Kidney (tissue), 14 donors: Measurements from ENCODE around the gene ZNF438. TPM values are rescaled to one million over a fixed set of nuclear protein-coding genes. Genes with fewer than 3 reads are reported as not detected.

Source experiments
- DNase-seq, 5 donors: peaks; one replicate each; pipeline ENCODE4 v3.0.0-alpha.2; 2013 to 2020
- FAIRE-seq: peaks from 2 replicates; lab custom pipeline; 2012; peaks lifted over from hg19 to GRCh38; lab: Jason Lieb, UNC
- H3K27ac ChIP-seq, 2 donors: one replicate each; pipeline ENCODE4 v1.7.0; 2013; ENCODE audit warnings: low read depth in 2 of 2, low read length in 2 of 2, inconsistent platforms in 1 of 2
- H3K27me3 ChIP-seq: one replicate; pipeline ENCODE4 v1.7.1; 2013; ENCODE audit warnings: low read length, inconsistent platforms; ENCODE audit not compliant: control insufficient read depth, insufficient read depth
- H3K36me3 ChIP-seq, 3 donors: one replicate each; pipeline versions ENCODE4 v1.7.0 to v1.7.1; 2013; ENCODE audit warnings: low read length in 3 of 3, control low read depth in 1 of 3, inconsistent platforms in 1 of 3; ENCODE audit not compliant: insufficient read depth in 3 of 3, control insufficient read depth in 2 of 3
- H3K4me1 ChIP-seq, 3 donors: one replicate each; pipeline versions ENCODE4 v1.7.0 to v1.7.1; 2013; ENCODE audit warnings: low read length in 3 of 3, inconsistent platforms in 1 of 3, low read depth in 1 of 3; ENCODE audit not compliant: control insufficient read depth in 2 of 3, insufficient read depth in 2 of 3
- H3K4me3 ChIP-seq, 3 donors: one replicate each; pipeline versions ENCODE4 v1.7.0 to v1.8.1; 2013; ENCODE audit warnings: low read length in 3 of 3, control low read depth in 1 of 3, inconsistent platforms in 1 of 3
- H3K9ac ChIP-seq, 3 donors: one replicate each; pipeline versions ENCODE4 v1.7.0 to v1.7.1; 2013; ENCODE audit warnings: low read length in 3 of 3, control low read depth in 1 of 3, inconsistent platforms in 1 of 3
- H3K9me3 ChIP-seq, 3 donors: one replicate each; pipeline versions ENCODE4 v1.7.0 to v1.7.1; 2013; ENCODE audit warnings: low read length in 3 of 3, control low read depth in 1 of 3, inconsistent platforms in 1 of 3; ENCODE audit not compliant: control insufficient read depth in 2 of 3, insufficient read depth in 1 of 3
- intact Hi-C: fragments of 100-400 bp; cut with DNase I; formaldehyde crosslinking; loops from one replicate; pipeline ENCODE4 v1.11.1; 2022
- polyA plus RNA-seq: library from polyadenylated mRNA; stranded (reverse); fragments of 350-450 nt; fragmentation: Illumina TruSeq; extraction: RNeasy Lipid Tissue Mini Kit (QIAGEN cat#74804); gene quantifications from one replicate; pipeline ENCODE4 v1.2.3, GENCODE V29; 2014; ENCODE audit warnings: low read depth, low replicate concordance; ENCODE audit not compliant: insufficient read depth
- total RNA-seq: library from RNA; stranded (reverse); fragmentation: NEBNext Ultra II Directional; extraction: Animal tissue kit (Norgen Biotek cat#: 25700); gene quantifications from one replicate; pipeline ENCODE4 v1.2.1, GENCODE V29; 2021
- TF ChIP-seq, protein P1 (sequence below): IDR thresholded peaks from 3 replicates; pipeline ENCODE4 v1.5.1; 2012; ENCODE audit warnings: mild to moderate bottlenecking, moderate library complexity, borderline replicate concordance; ENCODE audit not compliant: insufficient read depth; ENCODE audit errors: extremely low read depth
- donor health status: control.
- donor health status: control.
- donor health status: control.
- donor health status: control.
- donor health status: control.
- donor health status: DM: yes; HTN: yes; CAD: no.
- donor health status: Normal renal cell carcinoma (clear cell type).

The ZNF438 gene
- total and polyA plus RNA-seq, 2 donors from 2014 or later = 5.9 to 9.9 TPM

DNA sequence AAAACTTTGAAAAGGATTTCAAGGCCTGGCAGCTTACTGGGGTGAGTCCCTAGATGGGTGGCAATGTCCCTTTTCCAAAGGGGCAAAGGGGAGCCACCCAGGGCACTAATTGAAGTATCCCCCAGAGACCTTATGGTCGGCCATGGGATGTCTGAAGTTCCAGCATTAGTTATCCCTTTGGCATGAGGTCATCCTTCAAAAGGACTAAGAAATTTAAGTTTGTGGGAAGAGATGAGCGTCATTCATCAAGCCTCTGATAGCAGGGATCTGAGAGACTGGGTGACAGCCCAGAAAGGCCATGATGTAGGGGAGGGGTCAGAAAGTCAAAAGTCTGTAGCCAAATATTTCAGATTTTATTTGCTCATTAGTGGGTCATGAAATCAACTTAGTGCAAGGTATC is 195.3 kb downstream of the ZNF438 start:
- H3K9me3 ChIP-seq = no peaks in the 10 kb centered on the region
- no peak overlapping the region for H3K9ac ChIP-seq
- H3K4me3 ChIP-seq = no peak overlapping the region
- no peaks in the 10 kb centered on the region for H3K27me3 ChIP-seq
- H3K4me1 ChIP-seq = peaks cover 0 to 5% (median 0%) of the 10 kb centered on the region in 3 donors
- no peak for DNase-seq
- FAIRE-seq = no peak
- TF ChIP-seq, protein P1, sequence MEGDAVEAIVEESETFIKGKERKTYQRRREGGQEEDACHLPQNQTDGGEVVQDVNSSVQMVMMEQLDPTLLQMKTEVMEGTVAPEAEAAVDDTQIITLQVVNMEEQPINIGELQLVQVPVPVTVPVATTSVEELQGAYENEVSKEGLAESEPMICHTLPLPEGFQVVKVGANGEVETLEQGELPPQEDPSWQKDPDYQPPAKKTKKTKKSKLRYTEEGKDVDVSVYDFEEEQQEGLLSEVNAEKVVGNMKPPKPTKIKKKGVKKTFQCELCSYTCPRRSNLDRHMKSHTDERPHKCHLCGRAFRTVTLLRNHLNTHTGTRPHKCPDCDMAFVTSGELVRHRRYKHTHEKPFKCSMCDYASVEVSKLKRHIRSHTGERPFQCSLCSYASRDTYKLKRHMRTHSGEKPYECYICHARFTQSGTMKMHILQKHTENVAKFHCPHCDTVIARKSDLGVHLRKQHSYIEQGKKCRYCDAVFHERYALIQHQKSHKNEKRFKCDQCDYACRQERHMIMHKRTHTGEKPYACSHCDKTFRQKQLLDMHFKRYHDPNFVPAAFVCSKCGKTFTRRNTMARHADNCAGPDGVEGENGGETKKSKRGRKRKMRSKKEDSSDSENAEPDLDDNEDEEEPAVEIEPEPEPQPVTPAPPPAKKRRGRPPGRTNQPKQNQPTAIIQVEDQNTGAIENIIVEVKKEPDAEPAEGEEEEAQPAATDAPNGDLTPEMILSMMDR = no peak
- intact Hi-C loops = no loop called here
- H3K27ac ChIP-seq = no peak overlapping the region
- no peaks in the 10 kb centered on the region for H3K36me3 ChIP-seq

DNA sequence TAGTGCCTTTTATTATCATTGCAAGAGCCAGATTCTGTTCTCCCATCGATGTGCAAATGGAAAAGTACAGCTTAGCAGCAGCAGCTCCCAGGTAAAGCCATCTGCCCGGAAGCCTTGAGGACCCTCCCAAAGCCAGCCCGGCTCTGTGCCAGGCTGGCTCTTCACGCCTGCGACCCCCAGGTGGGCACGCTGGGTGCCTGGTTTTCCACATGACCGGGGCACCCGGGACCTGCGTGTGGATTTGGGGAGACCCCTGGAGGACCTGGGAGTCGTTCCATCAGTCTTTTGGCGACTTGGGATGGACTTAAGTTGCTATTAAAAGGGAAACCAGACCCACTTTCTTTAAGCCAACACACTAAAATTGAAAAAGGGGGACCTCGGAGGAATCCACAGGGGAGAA is 196.5 kb downstream of the ZNF438 start:
- TF ChIP-seq, protein P1 = no peak
- Histone ChIP-seq H3K9me3 (no peaks in the 10 kb centered on the region), H3K4me1 (no peaks in the 10 kb centered on the region), H3K27me3 (no peaks in the 10 kb centered on the region), H3K9ac (no peak overlapping the region), H3K27ac (no peak overlapping the region), H3K36me3 (no peaks in the 10 kb centered on the region), H3K4me3 (no peak overlapping the region)
- DNase-seq = peak in 1 of 5 donors; percentile 63
- intact Hi-C loops = no loop called here
- no peak for FAIRE-seq

DNA sequence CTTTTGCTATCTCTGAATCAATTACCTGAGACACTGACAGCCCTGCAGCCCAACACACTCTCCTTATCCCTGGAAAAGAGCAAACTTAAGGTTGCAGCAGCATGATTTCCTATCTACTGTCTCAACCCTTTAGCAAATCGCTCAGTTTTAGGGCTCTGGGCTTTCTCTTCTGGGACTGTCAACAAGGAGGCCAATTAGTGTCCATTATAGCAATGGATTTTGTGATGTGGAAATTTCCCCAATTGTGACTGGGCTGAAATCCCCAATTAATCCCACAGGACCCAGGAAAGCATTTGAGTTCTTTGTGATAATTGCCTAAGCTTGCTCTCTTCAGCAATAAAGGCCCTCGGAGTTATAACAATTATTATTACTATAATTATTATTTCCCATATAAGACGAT is 197.0 kb downstream of the ZNF438 start:
- Histone ChIP-seq H3K4me3 (no peak overlapping the region), H3K36me3 (no peaks in the 10 kb centered on the region), H3K27me3 (no peaks in the 10 kb centered on the region), H3K9me3 (no peaks in the 10 kb centered on the region), H3K27ac (no peak overlapping the region), H3K4me1 (no peaks in the 10 kb centered on the region), H3K9ac (no peak overlapping the region)
- no peak for FAIRE-seq
- DNase-seq = no peak
- intact Hi-C loops = no loop called here
- TF ChIP-seq, protein P1 = no peak

DNA sequence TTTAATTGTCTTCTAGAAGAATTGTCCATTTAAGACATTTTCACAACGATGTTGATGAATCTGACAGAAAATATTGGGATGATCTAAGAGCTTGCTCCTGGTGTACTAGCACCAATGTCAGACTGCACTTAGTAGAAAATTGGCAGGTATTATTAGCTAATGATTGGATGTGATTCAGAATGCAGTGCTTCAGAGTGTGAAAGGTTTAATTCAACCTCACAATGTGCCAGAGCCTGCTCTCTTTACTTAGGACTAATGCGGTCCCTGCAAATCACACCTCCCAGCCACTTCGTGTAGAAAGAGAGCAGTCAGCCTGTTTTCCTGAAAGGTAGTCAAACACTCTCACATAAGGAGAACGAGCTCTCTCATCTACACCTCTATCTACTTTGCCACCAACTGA is 197.5 kb downstream of the ZNF438 start:
- intact Hi-C loops = no loop called here
- TF ChIP-seq, protein P1 = no peak
- no peak for DNase-seq
- Histone ChIP-seq H3K27me3 (no peaks in the 10 kb centered on the region), H3K27ac (no peak overlapping the region), H3K4me1 (no peaks in the 10 kb centered on the region), H3K9ac (no peak overlapping the region), H3K36me3 (no peaks in the 10 kb centered on the region), H3K9me3 (no peaks in the 10 kb centered on the region), H3K4me3 (no peak overlapping the region)
- FAIRE-seq = no peak
